ENCODE measurements around the gene TMEM14C. TPM values are rescaled to one million over a fixed set of nuclear protein-coding genes. Genes with fewer than 3 reads are reported as not detected.

Gene TMEM14C
- total and polyA plus RNA-seq, 2 experiments from 2014 or later = 123 to 232 TPM

GRCh38 chr6:10695086-10695657, 27.7 kb upstream of the TMEM14C start:
- Histone ChIP-seq H3K27me3 (ENCODE audit: insufficient read depth) (no peaks in the 10 kb centered on the region), H3K4me3 (peak overlapping the region; percentile 76), H3K36me3 (ENCODE audit: insufficient read depth) (peaks cover 27% of the 10 kb centered on the region), H3K79me2 (replicated peaks; ENCODE audit: insufficient read depth) (peaks cover 66% of the 10 kb centered on the region), H3K4me1 (ENCODE audit: insufficient read depth) (peaks cover 22% of the 10 kb centered on the region), H3K9me2 (ENCODE audit: insufficient read depth) (no peaks in the 10 kb centered on the region), H3K4me2 (peak overlapping the region; percentile 91), H2AFZ (no peak overlapping the region), H4K20me1 (replicated peaks; ENCODE audit: insufficient read depth) (peaks cover 14% of the 10 kb centered on the region; the same call in 1 of the 2 replicates), H3K27ac (ENCODE audit: low read depth) (peak overlapping the region; percentile 84), H3F3A (replicated peaks; ENCODE audit: low read depth) (peaks cover 12% of the 10 kb centered on the region)
- Mint-ChIP-seq H3K4me3 (peak overlapping the region; percentile 90), H3K27ac (peak overlapping the region; percentile 100), H3K36me3 (ENCODE audit: low read depth) (peaks cover 40% of the 10 kb centered on the region), H3K9me3 (peaks cover 12% of the 10 kb centered on the region), H3K27me3 (ENCODE audit: insufficient read depth, low read depth, poor library complexity) (peaks cover 14% of the 10 kb centered on the region), H3K4me1 (peaks cover 23% of the 10 kb centered on the region)
- ATAC-seq = no peak
- DNase-seq (ENCODE audit: low spot score) = no peak
- TF ChIP-seq ZNF114 (CRISPR knock-in tag; IDR thresholded peaks at IDR 0.05) (no peak), REST (IDR thresholded peaks at IDR 0.05; ENCODE audit: unreplicated experiment) (no peak), POLR2AphosphoS5 (IDR thresholded peaks at IDR 0.05; ENCODE audit: low read depth) (no peak), ZNF331 (CRISPR knock-in tag; IDR thresholded peaks at IDR 0.05; ENCODE audit: low read depth) (no peak), CREB1 (CRISPR knock-in tag; IDR thresholded peaks at IDR 0.05; ENCODE audit: low read depth) (no peak), NANOG (IDR thresholded peaks at IDR 0.05; ENCODE audit: borderline replicate concordance) (no peak), STAT1 (IDR thresholded peaks at IDR 0.05; ENCODE audit: unreplicated experiment) (no peak), JUNB (IDR thresholded peaks at IDR 0.05; ENCODE audit: unreplicated experiment) (no peak), ETS1 (IDR thresholded peaks at IDR 0.05) (no peak), ZNF462 (CRISPR knock-in tag; IDR thresholded peaks at IDR 0.05) (no peak), CTCF (conservative IDR thresholded peaks at IDR 0.05; ENCODE audit: low read depth in 2 of 2) (no peak), EZH2phosphoT487 (IDR thresholded peaks at IDR 0.05; ENCODE audit: unreplicated experiment) (no peak), EZH2 (IDR thresholded peaks at IDR 0.05; ENCODE audit: low read depth, unreplicated experiment) (no peak)

All from GM23338 (cell line).